HG03558 (cell line): ENCODE measurements around the gene RNF38.
"Not testable (repeated sequence)": the region's sequence is repeated elsewhere in the genome, so short reads cannot be mapped to it uniquely, and the experiment has no call there.

Experiments
- ATAC-seq: cut with Tn5 transposase; IDR thresholded peaks from one replicate; pipeline ENCODE4 v1.9.1; 2021; ENCODE audit warnings: moderate number of reproducible peaks; ENCODE audit not compliant: unreplicated experiment; ENCODE audit errors: extremely low read depth

Gene RNF38

DNA sequence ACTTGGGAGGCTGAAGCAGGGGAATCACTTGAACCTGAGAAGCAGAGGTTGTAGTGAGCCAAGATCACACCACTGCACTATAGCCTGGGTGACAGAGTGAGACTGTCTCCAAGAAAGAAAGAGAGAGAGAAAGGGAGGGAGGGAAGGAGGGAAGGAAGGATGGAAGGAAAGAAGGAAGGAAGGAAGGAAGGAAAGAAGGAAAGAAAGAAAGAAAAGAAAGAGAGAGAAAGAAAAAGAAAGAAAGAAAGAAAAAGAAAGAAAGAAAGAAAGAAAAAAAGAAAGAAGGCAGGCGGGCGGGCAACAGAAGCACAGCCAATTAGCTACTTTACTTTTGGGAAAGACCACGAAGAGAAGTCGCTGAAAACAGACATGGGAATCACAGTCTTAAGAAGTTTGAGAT is 9.0 kb upstream of the RNF38 start:
- not testable (repeated sequence) for ATAC-seq

DNA sequence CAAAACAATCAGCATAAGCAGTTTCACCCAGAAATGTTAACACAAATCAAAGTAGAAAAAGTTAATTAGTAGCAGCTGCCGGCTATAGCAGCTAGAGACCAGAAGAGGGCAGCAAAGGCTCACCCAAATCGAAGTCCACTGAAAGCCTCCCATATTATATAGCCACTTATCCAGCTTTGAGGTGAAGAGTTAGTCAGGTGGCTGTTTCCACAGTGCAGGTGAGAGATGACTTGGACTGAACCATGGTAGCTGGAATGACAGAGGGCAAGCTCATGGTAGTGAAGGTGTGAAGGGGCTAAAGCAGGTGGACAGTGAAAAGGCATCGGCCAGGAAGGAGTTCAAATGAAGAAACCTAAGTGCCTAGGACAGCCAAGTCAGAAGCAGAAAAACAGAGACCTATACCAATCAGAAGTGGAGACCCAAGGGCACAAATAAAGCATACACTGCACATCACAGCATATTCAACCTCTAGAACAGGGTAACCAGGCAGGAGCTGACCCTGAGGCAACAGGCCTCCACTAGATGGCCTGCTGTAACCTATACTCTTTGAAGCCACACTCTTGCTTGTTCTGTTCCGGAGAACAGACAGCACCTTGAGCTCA is 7.2 kb upstream of the RNF38 start:
- ATAC-seq: no peak

DNA sequence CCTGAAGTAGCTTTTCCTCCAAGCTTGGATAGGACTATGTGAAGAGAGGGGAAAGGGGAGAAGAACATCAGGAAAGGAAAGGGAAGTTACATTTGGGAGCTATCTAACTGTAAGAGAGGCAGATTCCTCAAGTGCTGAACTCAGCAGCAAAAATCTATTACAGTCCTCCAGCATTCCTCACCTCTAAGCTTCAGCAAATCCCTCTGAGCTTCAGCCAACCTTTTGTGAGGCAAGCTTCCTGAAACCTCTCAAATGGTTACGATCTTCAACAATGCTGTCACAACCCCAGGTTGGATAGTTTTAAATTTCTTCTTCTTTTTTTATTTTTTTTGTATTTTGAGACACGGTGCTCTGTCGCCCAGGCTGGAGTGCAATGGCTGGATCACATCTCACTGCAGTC is 2.5 kb upstream of the RNF38 start:
- no peak for ATAC-seq

DNA sequence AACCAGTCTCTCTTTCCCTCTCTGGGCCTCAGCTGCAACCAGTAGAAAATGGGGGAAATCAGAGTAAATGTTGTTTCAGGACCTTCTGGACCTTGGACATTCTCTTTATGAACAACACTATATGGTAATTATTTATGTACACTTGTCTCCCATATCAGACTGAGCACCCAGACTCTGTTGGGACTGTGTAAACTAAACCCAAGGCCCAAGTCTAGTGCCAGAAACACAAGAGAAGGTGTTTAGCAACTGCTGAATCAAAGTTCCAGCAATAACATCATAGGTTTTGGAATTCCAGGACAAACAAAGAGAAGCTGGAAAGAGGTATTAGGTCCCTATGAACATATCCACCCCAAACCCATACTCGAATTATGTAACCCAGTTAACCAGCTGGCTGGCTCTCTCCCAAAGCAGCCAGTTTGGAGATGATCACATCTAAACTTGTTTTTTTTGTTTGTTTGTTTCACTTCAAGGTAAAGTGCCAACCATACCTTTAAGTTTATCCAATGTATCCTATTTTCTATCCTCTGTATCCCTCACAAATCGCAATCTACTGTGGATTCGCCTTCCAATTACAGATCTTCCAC is 1.9 kb upstream of the RNF38 start:
- ATAC-seq: no peak

DNA sequence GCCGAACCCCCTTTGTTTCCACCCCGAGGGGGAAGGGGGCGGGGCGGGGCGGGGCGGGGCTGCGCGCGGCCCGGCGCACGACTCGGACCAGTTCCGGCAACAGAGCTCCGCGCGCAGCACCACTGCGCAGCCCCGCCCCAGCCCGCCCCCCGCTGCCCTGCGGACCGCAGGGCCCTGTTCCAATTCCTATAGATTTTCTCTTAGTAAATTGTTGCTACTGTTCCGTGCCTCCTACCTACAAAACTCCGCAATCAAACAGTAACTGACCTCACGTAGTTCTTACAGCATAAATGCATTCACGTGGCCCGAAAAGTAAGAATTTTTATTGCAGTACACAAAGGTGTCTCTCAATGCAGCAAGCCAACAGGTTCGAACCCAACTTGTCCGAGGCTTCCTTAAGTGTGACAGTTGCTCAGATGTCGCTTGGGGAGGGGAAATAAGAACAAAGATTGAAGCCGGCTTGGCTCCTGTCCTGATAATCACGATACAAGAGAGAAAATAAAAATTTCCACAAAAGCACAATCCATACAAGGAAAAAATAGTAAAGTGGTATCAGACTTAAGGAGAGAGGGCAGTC is 1.2 kb upstream of the RNF38 start:
- peak; percentile 27 for ATAC-seq

DNA sequence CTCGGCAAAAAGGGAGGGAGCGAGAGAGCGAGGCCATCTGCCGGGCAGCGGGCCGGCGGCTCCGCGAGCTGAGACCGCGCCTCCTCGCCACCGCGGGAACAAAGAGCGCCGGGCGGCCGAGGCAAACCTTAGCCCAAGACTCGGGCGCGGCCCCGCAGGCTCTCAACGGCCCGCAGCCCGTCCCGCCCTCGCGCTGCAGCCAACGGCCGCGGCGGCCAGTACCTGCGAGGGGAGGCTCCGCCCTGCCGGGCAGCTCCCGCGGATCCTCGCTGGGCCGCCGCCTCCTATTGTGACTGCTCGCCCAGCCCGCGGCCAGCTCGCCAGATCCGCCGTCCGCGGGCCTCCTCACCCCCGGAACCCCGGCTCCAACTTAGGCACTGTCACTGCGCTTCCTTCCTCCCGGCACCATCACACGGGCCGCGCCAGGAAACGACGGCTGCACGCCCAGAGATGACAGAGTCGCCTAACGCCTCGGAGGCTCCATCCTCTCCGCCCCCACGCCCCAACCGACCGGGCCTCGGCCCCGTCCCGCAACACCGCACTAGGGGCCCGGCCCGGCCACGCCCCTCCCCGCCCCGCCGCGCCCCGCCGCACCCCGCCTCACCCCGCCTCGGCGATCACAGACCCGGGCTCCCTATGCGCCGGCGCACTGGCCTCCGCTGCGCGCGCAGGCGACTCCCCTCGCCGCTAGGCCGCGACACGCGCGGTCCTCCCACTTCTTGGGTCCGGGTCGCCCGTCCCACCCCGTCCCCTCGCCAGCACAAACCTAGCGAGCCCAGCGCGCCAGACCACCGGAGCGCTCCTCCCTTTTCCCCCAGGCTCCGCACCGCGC is 479 bp upstream of the RNF38 start:
- ATAC-seq: peak; percentile 39

DNA sequence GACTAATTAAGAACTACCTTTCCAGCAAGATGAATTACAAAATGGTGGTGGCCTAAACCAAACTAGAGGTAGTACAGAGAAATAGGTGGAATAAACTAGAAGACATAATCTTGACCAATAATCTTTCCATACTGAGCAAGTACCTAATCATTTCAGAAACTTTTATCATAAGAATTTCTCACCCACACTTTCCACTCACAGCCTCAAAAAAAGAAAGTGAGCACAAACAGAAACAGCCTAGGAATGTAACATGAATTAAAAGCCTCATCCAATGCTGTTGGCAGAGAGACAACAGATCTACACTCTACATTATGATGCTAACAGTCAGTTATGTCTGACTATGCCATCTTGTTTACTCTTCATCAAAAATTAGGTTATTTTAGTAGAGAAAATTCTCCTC is 1.3 kb downstream of the RNF38 start:
- ATAC-seq: no peak

DNA sequence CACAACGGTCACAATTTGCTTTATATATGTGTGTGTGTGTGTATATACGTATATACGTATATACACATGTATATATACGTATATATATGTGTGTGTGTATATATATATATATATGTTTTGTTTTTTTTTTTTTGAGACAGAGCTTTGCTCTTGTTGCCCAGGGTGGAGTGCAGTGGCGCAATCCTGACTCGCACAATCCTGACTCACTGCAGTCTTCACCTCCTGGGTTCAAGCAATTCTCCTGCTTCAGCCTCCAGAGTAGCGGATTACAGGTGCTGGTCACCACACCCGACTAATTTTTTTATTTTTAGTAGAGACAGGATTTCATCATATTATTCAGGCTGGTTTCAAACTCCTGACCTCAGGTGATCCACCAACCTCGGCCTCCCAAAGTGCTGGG is 3.1 kb downstream of the RNF38 start:
- no peak for ATAC-seq

DNA sequence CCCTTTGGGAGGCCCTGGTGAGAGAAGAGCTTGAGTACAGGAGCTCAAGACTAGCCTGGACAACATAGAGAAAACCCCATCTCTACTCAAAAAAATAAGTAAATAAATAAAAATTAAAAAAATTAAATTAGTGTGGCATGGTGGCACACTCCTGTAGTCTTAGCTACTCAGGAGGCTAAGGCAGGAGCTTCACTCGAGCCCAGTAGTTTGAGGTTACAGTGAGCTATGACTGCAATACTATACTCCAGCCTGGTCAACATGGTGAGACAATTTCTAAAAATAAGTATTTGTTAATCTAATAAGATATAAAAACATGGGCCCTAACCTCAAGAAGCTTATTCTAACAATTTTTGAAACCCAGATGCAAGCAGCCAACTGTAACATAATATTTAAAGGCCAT is 7.6 kb downstream of the RNF38 start:
- ATAC-seq: no peak

DNA sequence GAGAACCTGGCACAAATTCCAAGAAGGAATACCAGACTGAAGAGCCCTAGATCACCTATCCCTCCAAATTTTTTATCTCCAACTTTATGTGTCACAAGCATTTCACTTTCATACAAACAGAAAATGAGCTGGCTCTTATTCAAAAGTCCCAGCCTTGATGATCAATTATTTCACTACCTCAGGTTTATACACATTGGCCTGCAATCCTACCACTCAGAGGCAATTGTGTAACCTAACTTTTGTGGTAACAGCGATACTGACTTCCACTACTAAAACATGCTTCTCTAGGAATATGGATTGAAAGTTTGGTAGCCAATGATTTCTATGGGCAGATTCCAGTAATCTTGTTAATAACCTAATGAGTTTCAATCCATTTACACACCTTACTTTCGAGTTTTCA is 10.5 kb downstream of the RNF38 start:
- no peak for ATAC-seq

DNA sequence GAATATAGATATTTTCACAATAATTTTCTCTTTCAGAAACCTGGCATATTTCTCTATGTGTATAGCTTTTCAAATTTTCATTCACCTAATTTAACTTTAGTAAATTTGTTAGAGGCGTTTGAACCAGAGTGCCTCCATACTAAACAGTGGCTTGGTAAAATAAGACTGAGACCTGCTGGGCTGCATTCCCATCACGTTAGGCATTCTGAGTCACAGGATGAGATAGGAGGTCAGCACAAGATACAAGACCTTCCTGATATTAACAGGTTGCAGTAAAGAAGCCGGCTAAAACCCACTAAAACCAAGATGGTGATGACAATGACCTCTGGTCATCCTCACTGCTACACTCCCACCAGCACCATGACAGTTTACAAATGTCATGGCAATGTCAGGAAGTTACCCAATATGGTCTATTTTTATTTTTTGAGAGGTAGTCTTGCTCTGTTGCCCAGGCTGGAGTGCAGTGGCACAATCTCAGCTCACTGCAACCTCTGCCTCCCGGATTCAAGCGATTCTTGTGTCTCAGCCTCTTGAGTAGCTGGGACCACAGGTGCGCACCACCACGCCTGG is 13.6 kb downstream of the RNF38 start:
- not testable (repeated sequence) for ATAC-seq

DNA sequence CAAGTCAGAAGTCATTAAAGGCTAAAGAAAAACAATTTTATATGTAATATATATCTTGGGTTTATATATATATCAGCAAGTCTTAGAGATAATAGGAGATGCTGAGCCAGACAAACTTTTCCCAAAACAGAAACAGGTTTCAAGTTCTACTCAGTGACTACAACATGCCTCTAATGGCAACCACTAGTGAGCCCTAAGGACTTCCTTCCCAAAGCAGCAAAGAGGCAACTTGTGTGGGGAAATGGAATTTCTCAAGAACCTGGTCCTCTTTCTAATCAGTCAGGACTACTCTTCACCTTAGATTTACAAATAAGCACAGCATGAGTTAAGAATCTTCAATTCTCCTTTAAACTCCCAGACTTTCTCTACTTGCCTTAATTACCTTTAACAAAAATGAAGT is 17.6 kb downstream of the RNF38 start:
- ATAC-seq: no peak

DNA sequence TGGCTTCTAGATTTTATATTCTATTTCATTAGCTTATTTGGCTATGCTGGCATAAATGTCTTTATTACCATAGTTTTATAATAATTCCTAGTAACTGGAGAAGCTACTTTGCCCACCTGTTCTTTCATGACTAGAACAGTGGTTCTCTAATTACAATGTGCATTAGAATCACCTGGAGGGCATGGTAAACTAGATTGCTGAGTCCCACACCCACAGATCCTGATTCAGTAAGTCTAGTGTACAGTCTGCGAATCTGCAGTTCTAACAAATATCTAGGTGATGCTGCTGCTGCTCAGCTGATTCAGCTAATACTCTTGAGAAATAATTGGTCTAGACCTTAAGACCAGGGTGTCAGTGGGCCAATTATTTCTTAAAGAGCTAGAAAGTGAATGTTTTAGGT is 35.5 kb downstream of the RNF38 start:
- no peak for ATAC-seq

DNA sequence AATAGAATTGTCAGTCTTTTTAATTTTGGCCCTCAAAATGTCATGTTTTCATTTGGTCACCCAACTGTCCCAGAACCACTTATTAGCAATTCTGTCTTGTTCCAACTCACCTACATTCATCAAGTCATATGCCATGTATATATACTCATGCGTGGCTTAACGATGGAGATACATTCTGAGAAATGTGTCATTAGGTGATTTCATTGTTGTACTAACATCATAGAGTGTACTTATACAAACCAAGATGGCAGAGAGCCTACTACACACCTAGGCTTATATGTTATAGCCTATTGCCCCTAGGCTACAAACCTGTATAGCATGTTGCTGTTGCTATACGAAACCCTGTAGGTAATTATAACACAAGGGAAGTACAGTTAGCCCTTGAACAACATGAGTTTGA is 36.6 kb downstream of the RNF38 start:
- ATAC-seq: no peak

DNA sequence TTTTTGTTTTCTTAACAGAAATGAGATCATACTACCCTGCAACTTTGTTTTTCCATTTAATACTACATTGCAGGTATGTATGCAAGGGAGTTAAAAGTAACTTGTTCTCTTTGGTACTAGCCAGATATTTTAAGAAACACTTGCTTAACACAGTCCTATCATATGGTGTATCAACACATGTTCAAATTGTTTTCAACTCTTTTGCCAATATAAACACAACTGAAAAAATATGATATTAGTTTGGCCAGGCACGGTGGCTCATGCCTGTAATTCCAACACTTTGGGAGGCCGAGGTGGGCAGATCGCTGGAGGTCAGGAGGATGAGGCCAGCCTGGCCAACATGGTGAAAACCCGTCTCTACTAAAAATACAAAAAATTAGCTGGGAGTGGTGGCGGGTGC is 41.6 kb downstream of the RNF38 start:
- no peak for ATAC-seq

DNA sequence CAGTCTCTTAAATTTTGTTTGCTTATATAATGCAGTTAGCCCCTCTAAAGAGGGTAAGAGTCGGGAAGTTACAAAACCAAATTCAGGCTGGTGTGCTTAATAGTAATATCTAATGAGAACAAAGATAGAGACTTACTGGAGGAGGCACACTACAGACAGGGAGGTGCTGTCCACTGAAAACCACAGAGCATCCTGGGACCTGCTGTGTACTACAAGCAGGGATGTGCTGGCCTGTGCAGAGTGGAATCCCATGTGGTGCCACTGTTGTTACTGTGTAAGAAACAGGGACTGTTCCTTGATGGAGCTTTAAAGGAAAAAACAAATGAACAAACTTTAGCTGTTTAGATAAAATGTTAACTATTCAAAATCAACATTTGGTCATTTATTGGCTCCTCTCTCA is 42.4 kb downstream of the RNF38 start:
- no peak for ATAC-seq

DNA sequence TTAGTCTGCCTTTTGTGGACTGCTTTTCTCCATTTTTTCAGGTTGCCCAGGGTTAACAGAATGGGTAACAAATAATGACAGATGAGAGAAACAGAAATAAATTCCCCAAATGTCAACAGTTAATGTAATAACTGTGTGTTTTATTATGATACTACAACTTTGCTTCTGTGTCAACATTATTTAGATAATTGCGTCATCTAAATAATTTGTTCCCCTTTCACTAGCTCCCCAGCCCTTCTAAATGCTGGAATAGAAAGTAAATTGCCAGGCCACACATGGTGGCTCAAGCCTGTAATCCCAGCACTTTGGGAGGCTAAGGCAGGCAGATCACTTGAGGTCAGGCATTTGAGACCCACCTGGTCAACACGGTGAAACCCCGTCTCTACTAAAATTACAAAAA is 53.5 kb downstream of the RNF38 start:
- ATAC-seq: no peak

DNA sequence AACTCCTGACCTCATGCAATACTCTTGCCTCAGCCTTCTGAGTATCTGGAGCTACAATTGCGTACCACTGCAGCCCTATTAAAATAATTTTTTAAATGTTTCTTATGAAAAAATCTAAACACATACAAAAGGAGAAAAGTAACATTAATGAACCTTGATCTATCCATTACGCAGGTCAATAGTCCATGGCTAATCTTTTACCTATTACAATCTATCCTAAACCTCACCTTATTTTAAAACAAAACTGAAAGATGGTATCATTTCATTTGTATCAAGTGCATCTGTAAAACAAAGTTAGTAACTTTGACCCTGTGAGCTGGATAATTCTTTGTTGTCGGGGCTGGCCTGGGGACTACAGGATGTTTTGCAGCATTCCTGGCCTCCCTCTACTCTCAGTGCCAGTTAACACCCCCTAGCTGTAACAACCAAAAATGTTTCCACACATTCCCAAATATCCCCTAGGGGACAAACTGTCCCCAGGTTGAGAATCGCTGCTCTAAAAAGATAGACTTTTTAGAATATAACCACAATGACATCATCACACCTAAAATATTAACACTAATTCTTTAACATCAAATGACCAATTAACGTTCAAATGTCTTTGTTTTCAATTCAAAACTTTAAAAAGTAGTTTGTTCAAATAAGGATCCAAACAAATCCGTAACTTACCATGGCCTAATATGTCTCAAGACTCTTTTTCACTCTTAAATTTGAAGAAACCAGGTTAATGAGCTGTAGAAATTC is 54.8 kb downstream of the RNF38 start:
- no peak for ATAC-seq

DNA sequence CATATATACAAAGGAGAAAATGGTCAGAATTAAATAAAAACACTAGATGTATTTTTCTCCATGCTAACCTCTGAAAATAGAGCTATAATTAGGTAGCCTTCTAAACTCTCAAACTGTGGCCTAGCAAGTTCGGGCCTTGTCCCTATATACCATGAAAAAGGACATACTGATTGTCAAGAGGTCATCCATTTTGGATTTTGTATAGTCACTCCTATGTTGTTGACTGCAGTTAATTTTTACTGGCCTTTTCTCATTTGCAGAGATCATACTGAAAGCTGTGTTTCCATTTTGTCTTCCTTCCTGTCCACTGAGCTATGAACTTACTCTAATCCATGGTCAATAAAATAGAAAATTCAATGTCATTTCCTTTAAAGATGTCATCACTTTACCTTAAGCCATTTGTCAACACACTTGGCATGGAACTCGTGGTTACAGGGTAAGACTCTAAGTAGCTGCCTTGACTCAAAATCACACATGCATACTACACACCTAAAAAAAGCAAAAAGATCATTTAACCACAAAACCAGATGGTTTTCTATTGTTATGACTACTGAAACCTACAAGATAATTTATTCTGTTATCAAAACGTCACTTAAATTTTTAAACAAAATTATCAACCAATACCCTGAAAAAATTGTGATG is 58.0 kb downstream of the RNF38 start:
- no peak for ATAC-seq

DNA sequence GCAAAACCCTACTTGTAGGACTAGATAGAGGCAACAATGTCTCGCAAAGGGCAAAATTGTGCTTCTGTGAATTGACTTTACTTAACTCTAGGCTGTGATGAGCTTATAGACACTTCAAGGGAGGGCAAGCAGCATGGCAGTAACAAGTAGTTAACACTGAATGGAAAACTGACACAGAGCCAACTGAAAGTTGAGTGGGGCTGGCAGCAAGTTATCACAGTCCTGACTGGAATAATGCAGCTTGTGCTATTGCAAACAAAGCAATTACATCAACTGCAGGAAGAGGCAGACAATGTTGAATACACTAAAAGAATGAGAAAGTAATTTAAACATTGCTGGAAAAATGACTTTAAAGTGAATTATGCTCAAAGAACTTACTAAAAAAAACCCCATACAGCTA is 62.2 kb downstream of the RNF38 start:
- ATAC-seq: no peak
